HG03442 (cell line): Measurements from ENCODE around the gene SEC63.
"Not testable (repeated sequence)": the region's sequence is repeated elsewhere in the genome, so short reads cannot be mapped to it uniquely, and the experiment has no call there.

Experiments used
- ATAC-seq: cut with Tn5 transposase; IDR thresholded peaks from one replicate; pipeline ENCODE4 v1.9.1; 2021; ENCODE audit warnings: mild to moderate bottlenecking, moderate library complexity; ENCODE audit not compliant: unreplicated experiment

Gene SEC63

GRCh38 chr6:107972413-107973096 lies 14.5 kb upstream of the SEC63 start:
- ATAC-seq = no peak

- ATAC-seq = no peak
Observed at GRCh38 chr6:107971181-107971580, 13.2 kb upstream of the SEC63 start.

GRCh38 chr6:107970255-107970654 lies 12.2 kb upstream of the SEC63 start:
- ATAC-seq = no peak

- no peak for ATAC-seq
Observed at GRCh38 chr6:107968081-107968480, 10.1 kb upstream of the SEC63 start.

- ATAC-seq = no peak
Observed at GRCh38 chr6:107965746-107966145, 7.7 kb upstream of the SEC63 start.

- ATAC-seq = no peak
Observed at GRCh38 chr6:107962723-107963122, 4.7 kb upstream of the SEC63 start.

- no peak for ATAC-seq
Observed at GRCh38 chr6:107959392-107959791, 1.4 kb upstream of the SEC63 start.

- not testable (repeated sequence) for ATAC-seq
Observed at GRCh38 chr6:107958689-107959362, 818 bp upstream of the SEC63 start.

- peak; percentile 21 for ATAC-seq
Observed at GRCh38 chr6:107957308-107957908, 600 bp downstream of the SEC63 start.

- no peak for ATAC-seq
Observed at GRCh38 chr6:107956586-107957307, 1.3 kb downstream of the SEC63 start.

GRCh38 chr6:107956181-107956580 lies 1.8 kb downstream of the SEC63 start:
- no peak for ATAC-seq

GRCh38 chr6:107953858-107954414 lies 4.1 kb downstream of the SEC63 start:
- not testable (repeated sequence) for ATAC-seq

GRCh38 chr6:107943626-107944439 lies 14.2 kb downstream of the SEC63 start:
- ATAC-seq = no peak

- no peak for ATAC-seq
Observed at GRCh38 chr6:107942142-107942541, 15.9 kb downstream of the SEC63 start.

- ATAC-seq = no peak
Observed at GRCh38 chr6:107941627-107942026, 16.4 kb downstream of the SEC63 start.

- ATAC-seq = no peak
Observed at GRCh38 chr6:107941199-107941598, 16.8 kb downstream of the SEC63 start.

- ATAC-seq = not testable (repeated sequence)
Observed at GRCh38 chr6:107936910-107937292, 21.1 kb downstream of the SEC63 start.

- ATAC-seq = no peak
Observed at GRCh38 chr6:107936162-107936909, 21.7 kb downstream of the SEC63 start.

GRCh38 chr6:107934229-107934628 lies 23.8 kb downstream of the SEC63 start:
- not testable (repeated sequence) for ATAC-seq

GRCh38 chr6:107932580-107932979 lies 25.4 kb downstream of the SEC63 start:
- no peak for ATAC-seq
